ENCODE measurements around the gene TEX2. TPM values are rescaled to one million over a fixed set of nuclear protein-coding genes. Genes with fewer than 3 reads are reported as not detected.
"Not testable (repeated sequence)": the region's sequence is repeated elsewhere in the genome, so short reads cannot be mapped to it uniquely, and the experiment has no call there.

Gene TEX2
- total and polyA plus RNA-seq, 5 donors from 2014 or later = 6.0 to 9.3 (median 6.1) TPM

- H3K4me3 ChIP-seq (ENCODE audit: low read depth, low read length) = no peak overlapping the region
- no peak overlapping the region for H3K27ac ChIP-seq (ENCODE audit: insufficient read depth, low read length, poor library complexity, severe bottlenecking)
- ATAC-seq (ENCODE audit: low read depth in 2 of 2) = no peak
- Mint-ChIP-seq H3K27ac (no peak overlapping the region), H3K4me1 (peaks cover 17 to 26% (median 24%) of the 10 kb centered on the region in 4 donors), H3K4me3 (no peak overlapping the region), H3K9me3 (peaks cover 0 to 5% (median 0%) of the 10 kb centered on the region in 7 donors), H3K36me3 (peaks cover 15% of the 10 kb centered on the region), H3K27me3 (peaks cover 6% of the 10 kb centered on the region)
- no peak for DNase-seq
- H3K27me3 ChIP-seq (ENCODE audit: control insufficient read depth, insufficient read depth, low read length) = no peaks in the 10 kb centered on the region
- no peaks in the 10 kb centered on the region for H3K4me1 ChIP-seq (ENCODE audit: control insufficient read depth, insufficient read depth, low read length, poor library complexity, severe bottlenecking)
- H3K36me3 ChIP-seq (ENCODE audit: control insufficient read depth, insufficient read depth, low read length) = no peaks in the 10 kb centered on the region
- H3K9me3 ChIP-seq (ENCODE audit: control insufficient read depth in 2 of 2, low read length in 2 of 2) = no peaks in the 10 kb centered on the region
Measured at GRCh38 chr17:64223283-64223682, 39.8 kb downstream of the TEX2 start.

- Histone ChIP-seq H3K4me1 (ENCODE audit: control insufficient read depth, insufficient read depth, low read length, poor library complexity, severe bottlenecking) (no peaks in the 10 kb centered on the region), H3K27ac (ENCODE audit: insufficient read depth, low read length, poor library complexity, severe bottlenecking) (no peak overlapping the region), H3K9me3 (ENCODE audit: control insufficient read depth in 2 of 2, low read length in 2 of 2) (no peaks in the 10 kb centered on the region), H3K36me3 (ENCODE audit: control insufficient read depth, insufficient read depth, low read length) (no peaks in the 10 kb centered on the region), H3K27me3 (ENCODE audit: control insufficient read depth, insufficient read depth, low read length) (no peaks in the 10 kb centered on the region), H3K4me3 (ENCODE audit: low read depth, low read length) (no peak overlapping the region)
- Mint-ChIP-seq H3K36me3 (peaks cover 15% of the 10 kb centered on the region), H3K27ac (no peak overlapping the region), H3K4me1 (peaks cover 23 to 38% (median 30%) of the 10 kb centered on the region in 4 donors), H3K4me3 (no peak overlapping the region), H3K27me3 (peaks cover 6% of the 10 kb centered on the region), H3K9me3 (peaks cover 0 to 5% (median 1%) of the 10 kb centered on the region in 7 donors)
- DNase-seq (no peak), ATAC-seq (ENCODE audit: low read depth in 2 of 2) (no peak)
Measured at GRCh38 chr17:64221679-64222078, 41.4 kb downstream of the TEX2 start.

- H3K36me3 Mint-ChIP-seq; H3K27me3 Mint-ChIP-seq; H3K27ac Mint-ChIP-seq; H3K4me1 ChIP-seq (ENCODE audit: control insufficient read depth, insufficient read depth, low read length, poor library complexity, severe bottlenecking); H3K36me3 ChIP-seq (ENCODE audit: control insufficient read depth, insufficient read depth, low read length); ATAC-seq (ENCODE audit: low read depth in 2 of 2); H3K27ac ChIP-seq (ENCODE audit: insufficient read depth, low read length, poor library complexity, severe bottlenecking); H3K9me3 ChIP-seq (ENCODE audit: control insufficient read depth in 2 of 2, low read length in 2 of 2); H3K4me3 Mint-ChIP-seq; H3K4me3 ChIP-seq (ENCODE audit: low read depth, low read length); DNase-seq; H3K27me3 ChIP-seq (ENCODE audit: control insufficient read depth, insufficient read depth, low read length); H3K9me3 Mint-ChIP-seq: not testable (repeated sequence)
- H3K4me1 Mint-ChIP-seq = peaks cover 19 to 43% (median 30%) of the 10 kb centered on the region in 4 donors
Measured at GRCh38 chr17:64220604-64221003, 42.5 kb downstream of the TEX2 start.

GRCh38 chr17:64219571-64219970, 43.5 kb downstream of the TEX2 start:
- Mint-ChIP-seq H3K27me3 (peaks cover 6% of the 10 kb centered on the region), H3K27ac (no peak overlapping the region)
- ATAC-seq (ENCODE audit: low read depth in 2 of 2) = no peak

GRCh38 chr17:64218066-64218465, 45.0 kb downstream of the TEX2 start:
- no peak overlapping the region for H3K4me3 Mint-ChIP-seq
- DNase-seq = peak in 2 of 3 donors; percentile 5 to 64

More at GRCh38 chr17:64219571-64219970, 43.5 kb downstream of the TEX2 start:
- Histone ChIP-seq H3K27ac (ENCODE audit: insufficient read depth, low read length, poor library complexity, severe bottlenecking) (no peak overlapping the region), H3K4me3 (ENCODE audit: low read depth, low read length) (no peak overlapping the region), H3K27me3 (ENCODE audit: control insufficient read depth, insufficient read depth, low read length) (no peaks in the 10 kb centered on the region), H3K36me3 (ENCODE audit: control insufficient read depth, insufficient read depth, low read length) (no peaks in the 10 kb centered on the region), H3K9me3 (ENCODE audit: control insufficient read depth in 2 of 2, low read length in 2 of 2) (no peaks in the 10 kb centered on the region), H3K4me1 (ENCODE audit: control insufficient read depth, insufficient read depth, low read length, poor library complexity, severe bottlenecking) (no peaks in the 10 kb centered on the region)
- peaks cover 18 to 42% (median 27%) of the 10 kb centered on the region in 4 donors for H3K4me1 Mint-ChIP-seq
- H3K4me3 Mint-ChIP-seq = no peak overlapping the region
- peaks cover 8% of the 10 kb centered on the region for H3K36me3 Mint-ChIP-seq
- DNase-seq = no peak
- H3K9me3 Mint-ChIP-seq = peaks cover 0 to 4% (median 1%) of the 10 kb centered on the region in 7 donors

GRCh38 chr17:64217249-64217691, 45.8 kb downstream of the TEX2 start:
- Mint-ChIP-seq H3K4me3 (no peak overlapping the region), H3K27ac (peak overlapping the region in 2 of 3 donors; percentile 53 to 94), H3K4me1 (peaks cover 12 to 37% (median 23%) of the 10 kb centered on the region in 4 donors), H3K36me3 (peaks cover 27% of the 10 kb centered on the region), H3K27me3 (no peaks in the 10 kb centered on the region), H3K9me3 (peaks cover 0 to 2% (median 0%) of the 10 kb centered on the region in 7 donors)
- Histone ChIP-seq H3K4me3 (ENCODE audit: low read depth, low read length) (no peak overlapping the region), H3K36me3 (ENCODE audit: control insufficient read depth, insufficient read depth, low read length) (peaks cover 15% of the 10 kb centered on the region), H3K27me3 (ENCODE audit: control insufficient read depth, insufficient read depth, low read length) (no peaks in the 10 kb centered on the region), H3K27ac (ENCODE audit: insufficient read depth, low read length, poor library complexity, severe bottlenecking) (no peak overlapping the region), H3K4me1 (ENCODE audit: control insufficient read depth, insufficient read depth, low read length, poor library complexity, severe bottlenecking) (no peaks in the 10 kb centered on the region), H3K9me3 (ENCODE audit: control insufficient read depth in 2 of 2, low read length in 2 of 2) (no peaks in the 10 kb centered on the region)
- DNase-seq (no peak), ATAC-seq (ENCODE audit: low read depth in 2 of 2) (no peak)

More at GRCh38 chr17:64218066-64218465, 45.0 kb downstream of the TEX2 start:
- H3K4me3 ChIP-seq (ENCODE audit: low read depth, low read length) = no peak overlapping the region
- no peak overlapping the region for H3K27ac ChIP-seq (ENCODE audit: insufficient read depth, low read length, poor library complexity, severe bottlenecking)
- H3K36me3 ChIP-seq (ENCODE audit: control insufficient read depth, insufficient read depth, low read length) = peaks cover 9% of the 10 kb centered on the region
- H3K4me1 ChIP-seq (ENCODE audit: control insufficient read depth, insufficient read depth, low read length, poor library complexity, severe bottlenecking) = no peaks in the 10 kb centered on the region
- peak; percentile 86 for ATAC-seq (ENCODE audit: low read depth in 2 of 2)
- Mint-ChIP-seq H3K27ac (peak overlapping the region in 2 of 3 donors; percentile 43 to 94), H3K4me1 (peaks cover 12 to 37% (median 22%) of the 10 kb centered on the region in 4 donors), H3K36me3 (peaks cover 19% of the 10 kb centered on the region), H3K27me3 (no peaks in the 10 kb centered on the region), H3K9me3 (peaks cover 0 to 2% (median 0%) of the 10 kb centered on the region in 7 donors)
- H3K27me3 ChIP-seq (ENCODE audit: control insufficient read depth, insufficient read depth, low read length) = no peaks in the 10 kb centered on the region
- no peaks in the 10 kb centered on the region for H3K9me3 ChIP-seq (ENCODE audit: control insufficient read depth in 2 of 2, low read length in 2 of 2)

GRCh38 chr17:64216338-64217248, 46.5 kb downstream of the TEX2 start:
- peak in 1 of 2 donors; percentile 17 for ATAC-seq (ENCODE audit: low read depth in 2 of 2)
- Histone ChIP-seq H3K9me3 (ENCODE audit: control insufficient read depth in 2 of 2, low read length in 2 of 2) (no peaks in the 10 kb centered on the region), H3K36me3 (ENCODE audit: control insufficient read depth, insufficient read depth, low read length) (peaks cover 18% of the 10 kb centered on the region), H3K4me1 (ENCODE audit: control insufficient read depth, insufficient read depth, low read length, poor library complexity, severe bottlenecking) (no peaks in the 10 kb centered on the region), H3K4me3 (ENCODE audit: low read depth, low read length) (no peak overlapping the region), H3K27me3 (ENCODE audit: control insufficient read depth, insufficient read depth, low read length) (no peaks in the 10 kb centered on the region), H3K27ac (ENCODE audit: insufficient read depth, low read length, poor library complexity, severe bottlenecking) (no peak overlapping the region)
- peaks cover 12 to 37% (median 23%) of the 10 kb centered on the region in 4 donors for H3K4me1 Mint-ChIP-seq
- no peak for DNase-seq
- H3K27ac Mint-ChIP-seq = peak overlapping the region; percentile 53 to 60 (median 54)
- H3K27me3 Mint-ChIP-seq = no peaks in the 10 kb centered on the region
- no peak overlapping the region for H3K4me3 Mint-ChIP-seq
- peaks cover 29% of the 10 kb centered on the region for H3K36me3 Mint-ChIP-seq
- peaks cover 0 to 2% (median 0%) of the 10 kb centered on the region in 7 donors for H3K9me3 Mint-ChIP-seq

Measured in CD4-positive, CD25-positive, alpha-beta regulatory T cell (primary cell).